Central memory CD8-positive, alpha-beta T cell (primary cell): ENCODE results near the gene CCDC88A.
"Not testable (repeated sequence)": the region's sequence is repeated elsewhere in the genome, so short reads cannot be mapped to it uniquely, and the experiment has no call there.

ENCODE experiments used
- ATAC-seq: fragments of 150-1000 bp; cut with Tn5 transposase; replicated peaks from 2 replicates; pipeline ENCODE4 v1.10.0; 2022; ENCODE audit warnings: mild to moderate bottlenecking, moderate FRiP score, moderate number of reproducible peaks; ENCODE audit not compliant: poor library complexity, severe bottlenecking; ENCODE audit errors: extremely low read depth
- DNase-seq, 2 donors: peaks; one replicate each; pipeline ENCODE4 v3.0.0; 2021; ENCODE audit warnings: low spot score in 2 of 2
- H3K27ac Mint-ChIP-seq: one replicate; pipeline ENCODE4 v1.8.0; 2022; ENCODE audit warnings: low read depth, mild to moderate bottlenecking, moderate library complexity, mixed read lengths
- H3K27me3 Mint-ChIP-seq: one replicate; pipeline ENCODE4 v1.8.0; 2022; ENCODE audit warnings: mixed read lengths
- H3K36me3 Mint-ChIP-seq: one replicate; pipeline ENCODE4 v1.8.0; 2022; ENCODE audit warnings: mild to moderate bottlenecking, moderate library complexity, mixed read lengths; ENCODE audit not compliant: insufficient read depth
- H3K4me1 Mint-ChIP-seq: one replicate; pipeline ENCODE4 v1.8.0; 2022; ENCODE audit warnings: mixed read lengths
- H3K4me3 Mint-ChIP-seq: one replicate; pipeline ENCODE4 v1.8.0; 2022; ENCODE audit warnings: mild to moderate bottlenecking, moderate library complexity, mixed read lengths
- H3K9me3 Mint-ChIP-seq: one replicate; pipeline ENCODE4 v1.8.0; 2022; ENCODE audit warnings: mixed read lengths

Gene CCDC88A

GRCh38 chr2:55357927-55358326 is 61.7 kb downstream of the CCDC88A start:
- Mint-ChIP-seq H3K27ac (no peak overlapping the region), H3K27me3 (no peaks in the 10 kb centered on the region), H3K4me1 (no peaks in the 10 kb centered on the region), H3K4me3 (no peak overlapping the region), H3K9me3 (no peaks in the 10 kb centered on the region), H3K36me3 (no peaks in the 10 kb centered on the region)
- ATAC-seq (no peak), DNase-seq (no peak)

- Mint-ChIP-seq H3K36me3 (no peaks in the 10 kb centered on the region), H3K27ac (no peak overlapping the region), H3K9me3 (no peaks in the 10 kb centered on the region), H3K4me1 (no peaks in the 10 kb centered on the region), H3K4me3 (no peak overlapping the region), H3K27me3 (no peaks in the 10 kb centered on the region)
- ATAC-seq (no peak), DNase-seq (no peak)
These were observed 62.5 kb downstream of the CCDC88A start for GRCh38 chr2:55357164-55357563.

- H3K9me3 Mint-ChIP-seq, H3K4me1 Mint-ChIP-seq, H3K4me3 Mint-ChIP-seq, H3K27me3 Mint-ChIP-seq, ATAC-seq, H3K27ac Mint-ChIP-seq, DNase-seq, H3K36me3 Mint-ChIP-seq: not testable (repeated sequence)
These were observed 63.5 kb downstream of the CCDC88A start for GRCh38 chr2:55356136-55356535.

GRCh38 chr2:55355451-55355850 is 64.2 kb downstream of the CCDC88A start:
- Mint-ChIP-seq H3K27me3 (no peaks in the 10 kb centered on the region), H3K27ac (no peak overlapping the region), H3K9me3 (no peaks in the 10 kb centered on the region), H3K36me3 (peaks cover 2% of the 10 kb centered on the region), H3K4me1 (no peaks in the 10 kb centered on the region), H3K4me3 (no peak overlapping the region)
- no peak for DNase-seq
- ATAC-seq = no peak

GRCh38 chr2:55351672-55352071 is 68.0 kb downstream of the CCDC88A start:
- no peaks in the 10 kb centered on the region for H3K27me3 Mint-ChIP-seq
- ATAC-seq (no peak), DNase-seq (no peak)
- no peak overlapping the region for H3K4me3 Mint-ChIP-seq
- no peaks in the 10 kb centered on the region for H3K9me3 Mint-ChIP-seq
- no peaks in the 10 kb centered on the region for H3K4me1 Mint-ChIP-seq
- H3K27ac Mint-ChIP-seq = no peak overlapping the region
- H3K36me3 Mint-ChIP-seq = peaks cover 2% of the 10 kb centered on the region

DNA sequence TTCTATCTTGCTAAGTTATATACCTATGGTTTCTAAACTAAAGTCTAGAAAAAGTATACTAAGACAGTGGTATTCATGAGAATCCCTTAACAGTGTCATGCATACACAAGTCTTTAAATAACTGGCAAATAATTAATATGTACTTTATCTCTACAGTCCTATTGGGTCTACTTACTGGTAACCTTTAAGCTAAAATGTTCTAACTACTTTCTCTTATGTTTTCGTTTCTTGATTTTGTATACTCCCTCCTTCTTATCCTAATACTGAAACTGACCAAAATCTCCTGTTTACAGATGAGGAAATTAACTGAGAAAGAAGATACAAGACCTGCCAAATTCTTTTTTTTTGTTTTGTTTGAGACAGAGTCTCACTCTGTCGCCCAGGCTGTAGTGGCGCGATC is 74.6 kb downstream of the CCDC88A start:
- Mint-ChIP-seq H3K4me3 (no peak overlapping the region), H3K36me3 (no peaks in the 10 kb centered on the region), H3K4me1 (no peaks in the 10 kb centered on the region)

GRCh38 chr2:55338268-55338667 is 81.4 kb downstream of the CCDC88A start:
- no peaks in the 10 kb centered on the region for H3K27me3 Mint-ChIP-seq
- peaks cover 4% of the 10 kb centered on the region for H3K36me3 Mint-ChIP-seq
- no peaks in the 10 kb centered on the region for H3K4me1 Mint-ChIP-seq
- ATAC-seq = no peak
- H3K27ac Mint-ChIP-seq = no peak overlapping the region
- no peak for DNase-seq
- H3K4me3 Mint-ChIP-seq = no peak overlapping the region
- no peaks in the 10 kb centered on the region for H3K9me3 Mint-ChIP-seq

More for the DNA sequence above, 74.6 kb downstream of the CCDC88A start:
- no peaks in the 10 kb centered on the region for H3K27me3 Mint-ChIP-seq
- H3K9me3 Mint-ChIP-seq = no peaks in the 10 kb centered on the region
- ATAC-seq (no peak), DNase-seq (no peak)
- H3K27ac Mint-ChIP-seq = no peak overlapping the region

GRCh38 chr2:55334728-55335127 is 84.9 kb downstream of the CCDC88A start:
- H3K27ac Mint-ChIP-seq = no peak overlapping the region
- no peaks in the 10 kb centered on the region for H3K4me1 Mint-ChIP-seq
- no peaks in the 10 kb centered on the region for H3K27me3 Mint-ChIP-seq
- H3K4me3 Mint-ChIP-seq = no peak overlapping the region
- DNase-seq (no peak), ATAC-seq (no peak)
- peaks cover 6% of the 10 kb centered on the region for H3K36me3 Mint-ChIP-seq
- no peaks in the 10 kb centered on the region for H3K9me3 Mint-ChIP-seq

GRCh38 chr2:55330541-55331297 is 88.9 kb downstream of the CCDC88A start:
- H3K36me3 Mint-ChIP-seq = peaks cover 10% of the 10 kb centered on the region
- no peak overlapping the region for H3K4me3 Mint-ChIP-seq
- ATAC-seq = no peak
- H3K27ac Mint-ChIP-seq = no peak overlapping the region
- no peaks in the 10 kb centered on the region for H3K4me1 Mint-ChIP-seq
- no peak for DNase-seq
- no peaks in the 10 kb centered on the region for H3K9me3 Mint-ChIP-seq
- H3K27me3 Mint-ChIP-seq = no peaks in the 10 kb centered on the region

DNA sequence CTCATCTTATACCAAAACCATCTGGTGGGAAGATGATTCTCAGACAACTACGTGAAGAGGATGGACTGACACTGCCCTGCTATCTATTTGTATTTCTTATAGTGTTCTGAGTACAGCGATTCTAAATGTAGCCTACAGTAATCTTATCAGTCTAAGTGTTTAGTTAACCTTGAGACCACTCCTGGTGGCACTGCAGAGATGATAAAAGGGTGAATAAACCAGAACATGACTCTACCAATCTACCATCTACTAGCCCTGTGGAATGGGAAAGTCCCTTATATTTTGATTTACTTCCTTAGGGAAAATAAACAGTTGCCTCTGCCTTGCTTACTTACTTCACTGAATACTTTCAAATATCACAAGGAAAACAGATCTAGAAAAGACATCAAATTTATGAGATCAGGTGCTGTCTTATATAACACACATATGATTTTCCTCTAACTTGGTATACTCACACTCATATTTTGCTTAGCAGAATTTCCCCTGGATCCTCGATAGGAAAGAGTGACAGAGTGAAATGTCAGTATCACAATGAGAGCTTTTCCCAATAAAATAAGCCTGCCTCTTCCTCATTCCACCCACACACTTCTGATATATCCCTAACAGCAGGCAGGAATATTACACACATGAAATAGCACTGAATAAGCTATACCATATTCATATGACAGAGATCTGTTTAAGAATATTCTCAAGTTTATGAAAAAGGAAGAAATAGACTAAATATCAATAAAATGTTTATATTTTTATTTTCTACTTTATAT is 92.0 kb downstream of the CCDC88A start:
- Mint-ChIP-seq H3K4me1 (no peaks in the 10 kb centered on the region), H3K9me3 (no peaks in the 10 kb centered on the region), H3K27me3 (no peaks in the 10 kb centered on the region), H3K4me3 (no peak overlapping the region), H3K27ac (no peak overlapping the region), H3K36me3 (peaks cover 8% of the 10 kb centered on the region)
- DNase-seq = no peak
- no peak for ATAC-seq

DNA sequence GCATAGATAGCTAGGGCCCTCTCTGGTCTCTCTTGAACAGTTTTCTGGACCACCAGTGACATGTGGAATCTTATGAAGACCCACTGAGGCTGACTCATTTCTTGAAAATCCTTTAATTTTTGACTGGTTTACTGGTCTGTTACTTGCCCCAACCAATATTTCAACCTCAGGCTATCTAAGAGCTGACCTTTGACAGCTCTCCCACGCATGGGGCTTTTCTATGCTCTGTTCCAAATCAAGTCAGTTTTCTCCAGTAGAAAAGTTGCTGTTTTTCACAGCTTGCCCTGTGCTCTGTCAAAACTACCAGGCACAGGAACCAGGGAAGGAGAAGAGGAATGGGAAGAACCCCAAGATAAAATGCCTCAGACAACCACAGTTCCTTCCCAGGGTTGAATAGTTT is 104.7 kb downstream of the CCDC88A start:
- no peak overlapping the region for H3K4me3 Mint-ChIP-seq
- DNase-seq = no peak
- H3K27ac Mint-ChIP-seq = no peak overlapping the region
- no peaks in the 10 kb centered on the region for H3K9me3 Mint-ChIP-seq
- H3K36me3 Mint-ChIP-seq = no peaks in the 10 kb centered on the region
- H3K27me3 Mint-ChIP-seq = no peaks in the 10 kb centered on the region
- ATAC-seq = no peak
- no peaks in the 10 kb centered on the region for H3K4me1 Mint-ChIP-seq

- no peaks in the 10 kb centered on the region for H3K4me1 Mint-ChIP-seq
- ATAC-seq = peak; percentile 52
- H3K27me3 Mint-ChIP-seq = no peaks in the 10 kb centered on the region
- H3K36me3 Mint-ChIP-seq = peaks cover 3% of the 10 kb centered on the region
- no peak for DNase-seq
- no peak overlapping the region for H3K27ac Mint-ChIP-seq
- no peaks in the 10 kb centered on the region for H3K9me3 Mint-ChIP-seq
- H3K4me3 Mint-ChIP-seq = no peak overlapping the region
These were observed 108.2 kb downstream of the CCDC88A start for GRCh38 chr2:55311444-55311870.

GRCh38 chr2:55309446-55309845 is 110.2 kb downstream of the CCDC88A start:
- H3K4me1 Mint-ChIP-seq = no peaks in the 10 kb centered on the region
- DNase-seq (no peak), ATAC-seq (no peak)
- H3K36me3 Mint-ChIP-seq = peaks cover 3% of the 10 kb centered on the region
- no peak overlapping the region for H3K27ac Mint-ChIP-seq
- H3K27me3 Mint-ChIP-seq = no peaks in the 10 kb centered on the region
- no peaks in the 10 kb centered on the region for H3K9me3 Mint-ChIP-seq
- H3K4me3 Mint-ChIP-seq = no peak overlapping the region
